Measurements from ENCODE around the gene GOLGA1.

The GOLGA1 gene

DNA sequence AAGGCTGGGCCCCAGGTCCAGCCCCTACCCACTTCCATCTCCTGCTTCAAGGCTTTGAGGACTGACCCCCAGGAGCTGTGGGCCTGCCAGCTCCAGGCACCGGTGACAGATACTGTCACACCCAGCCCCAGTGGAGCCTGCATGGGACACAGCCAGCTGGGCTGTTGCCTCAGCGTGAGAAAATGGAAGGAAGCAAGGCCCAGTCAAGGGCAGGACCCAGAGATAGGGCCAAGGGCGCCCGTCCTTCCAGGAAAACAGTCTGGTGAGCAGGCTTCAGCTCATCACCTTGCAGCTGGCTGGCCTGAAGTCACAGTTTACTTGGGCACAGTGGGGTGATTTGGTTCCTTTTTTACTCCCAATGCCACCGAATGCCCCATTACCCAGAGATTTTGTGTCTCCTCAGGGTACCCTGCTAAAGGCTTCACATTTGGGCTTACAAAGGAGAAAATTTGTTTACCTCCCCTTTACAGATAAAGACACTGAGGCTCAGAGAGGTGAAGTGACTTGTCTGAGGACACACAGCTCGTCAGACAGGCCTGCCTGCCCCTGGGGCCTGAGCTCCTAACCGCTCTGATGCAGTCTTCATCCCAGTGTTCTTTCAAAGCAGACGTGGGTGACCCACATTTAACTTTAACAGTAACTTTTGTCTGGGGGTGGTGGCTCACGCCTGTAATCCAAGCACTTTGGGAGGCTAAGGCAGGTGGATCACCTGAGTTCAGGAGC is 109.1 kb downstream of the GOLGA1 start:
- no peak for DNase-seq

- DNase-seq = no peak
Observed at GRCh38 chr9:124830593-124830992, 110.3 kb downstream of the GOLGA1 start.

- no peak for DNase-seq
Observed at GRCh38 chr9:124829334-124829669, 111.6 kb downstream of the GOLGA1 start.

DNA sequence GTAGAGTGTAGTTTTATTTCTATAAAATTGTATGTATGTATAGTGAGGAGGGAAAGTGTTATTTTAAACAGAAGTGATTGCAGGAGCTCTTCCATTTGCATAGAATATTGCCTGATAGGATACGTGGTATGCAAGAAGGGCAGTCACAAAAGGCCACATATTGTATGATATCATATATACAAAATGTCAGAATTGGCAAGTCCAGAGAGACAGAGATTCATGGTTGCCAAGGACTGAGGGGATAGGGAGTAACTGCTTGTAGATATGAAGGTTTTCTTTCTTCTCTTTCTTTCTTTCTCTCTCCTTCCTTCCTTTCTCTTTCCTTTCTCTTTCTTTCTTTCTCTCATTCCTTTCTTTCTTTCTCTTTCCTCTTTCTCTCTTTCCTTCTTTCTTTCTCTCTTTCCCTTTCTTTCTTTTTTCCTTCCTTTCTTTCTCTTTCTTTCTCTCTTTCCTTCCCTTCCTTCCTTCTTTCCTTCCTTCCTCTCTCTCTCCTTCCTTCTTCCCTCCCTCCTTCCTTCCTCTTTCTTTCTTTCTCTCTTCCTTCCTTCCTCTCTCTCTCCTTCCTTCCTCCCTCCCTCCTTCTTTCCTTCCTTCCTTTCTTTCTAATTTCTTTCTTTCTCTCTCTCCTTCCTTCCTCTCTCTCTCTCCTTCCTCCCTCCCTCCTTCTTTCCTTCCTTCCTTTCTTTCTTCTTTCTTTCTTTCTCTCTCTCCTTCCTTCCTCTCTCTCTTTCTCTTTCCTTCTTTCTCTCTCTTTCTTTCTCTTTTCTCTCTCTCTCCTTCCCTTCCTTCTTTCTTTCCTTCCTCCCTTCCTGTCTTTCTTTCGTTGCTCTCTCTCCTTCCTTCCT is 112.2 kb downstream of the GOLGA1 start:
- DNase-seq = no peak

Data from fibroblast of skin of back (primary cell).